ENCODE data around the gene LIX1L. TPM values are rescaled to one million over a fixed set of nuclear protein-coding genes. Genes with fewer than 3 reads are reported as not detected.

LIX1L gene
- total RNA-seq, 2 experiments from 2014 or later = 11.6 to 26.3 TPM

DNA sequence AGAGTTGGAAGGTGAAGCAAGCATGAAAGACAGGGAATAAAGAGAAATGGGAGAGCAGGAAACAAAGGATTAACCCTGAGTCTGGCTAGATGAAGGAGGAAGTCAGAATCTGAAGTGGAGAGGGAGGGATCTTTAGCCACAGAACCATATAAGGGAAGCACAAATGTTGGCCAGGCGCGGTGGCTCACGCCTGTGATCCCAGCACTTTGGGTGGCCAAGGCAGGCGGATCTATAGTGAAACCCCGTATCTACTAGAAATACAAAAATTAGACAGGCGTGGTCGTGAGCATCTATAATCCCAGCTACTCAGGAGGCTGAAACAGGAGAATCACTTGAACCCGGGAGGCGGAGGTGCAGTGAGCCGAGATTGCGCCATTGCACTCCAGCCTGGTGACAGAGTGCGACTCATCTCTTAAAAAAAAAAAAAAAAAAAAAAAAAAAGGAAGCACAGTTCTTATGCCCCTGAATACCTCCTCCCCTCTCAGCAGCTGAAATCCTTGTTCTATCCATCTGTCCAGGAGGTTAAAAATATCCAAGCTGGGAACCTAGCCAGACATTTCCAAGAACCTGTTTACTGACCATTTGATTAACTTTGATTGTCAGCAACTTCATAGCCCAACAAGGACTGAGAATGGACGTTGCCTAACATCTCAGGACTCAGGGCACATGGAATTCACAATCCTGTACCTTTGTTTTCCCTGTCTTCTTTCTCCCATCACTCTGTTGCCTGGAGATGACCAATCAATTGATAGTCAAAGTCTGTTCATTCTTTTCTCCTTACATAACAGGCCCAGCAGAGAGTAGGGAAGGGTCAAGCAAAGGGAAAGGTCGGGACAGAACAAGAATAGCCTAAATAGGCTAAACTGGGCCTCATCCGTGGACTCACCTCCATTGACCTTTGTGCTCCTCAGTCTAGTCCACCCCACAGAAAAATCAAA lies 28.0 kb upstream of the LIX1L start:
- no peaks in the 10 kb centered on the region for H3K79me2 ChIP-seq (ENCODE audit: insufficient read depth, low read depth, low read length)
- H2AFZ ChIP-seq (ENCODE audit: low read length) = peak overlapping the region; percentile 79
- no peak overlapping the region for H3K4me3 ChIP-seq (ENCODE audit: low read depth, low read length, poor library complexity, severe bottlenecking)
- POLR2A ChIA-PET = interaction anchor here (0.6 to 2.3 kb wide), 3 partner anchors 11 to 39 kb away, joined by 3 to 11 read pairs (median 5); partner anchors contain the start of gene TXNIP
- peaks cover 60% of the 10 kb centered on the region for H3K4me1 ChIP-seq (ENCODE audit: insufficient read depth, low read length, poor library complexity, severe bottlenecking)
- no TSS peak for BruUV-seq (replicated peaks)
- peak overlapping the region; percentile 23; the same call in 1 of the 2 replicates for H3K4me2 ChIP-seq (ENCODE audit: low read length)
- no peak overlapping the region for H3K27ac ChIP-seq (ENCODE audit: low read depth, low read length, poor library complexity, severe bottlenecking)
- CTCF ChIA-PET (ENCODE audit: unreplicated experiment) = no interaction called here
- no peak for DNase-seq (ENCODE audit: low spot score)
- no peaks in the 10 kb centered on the region for H3K36me3 ChIP-seq (ENCODE audit: insufficient read depth, low read length)
- TF ChIP-seq, protein P1, sequence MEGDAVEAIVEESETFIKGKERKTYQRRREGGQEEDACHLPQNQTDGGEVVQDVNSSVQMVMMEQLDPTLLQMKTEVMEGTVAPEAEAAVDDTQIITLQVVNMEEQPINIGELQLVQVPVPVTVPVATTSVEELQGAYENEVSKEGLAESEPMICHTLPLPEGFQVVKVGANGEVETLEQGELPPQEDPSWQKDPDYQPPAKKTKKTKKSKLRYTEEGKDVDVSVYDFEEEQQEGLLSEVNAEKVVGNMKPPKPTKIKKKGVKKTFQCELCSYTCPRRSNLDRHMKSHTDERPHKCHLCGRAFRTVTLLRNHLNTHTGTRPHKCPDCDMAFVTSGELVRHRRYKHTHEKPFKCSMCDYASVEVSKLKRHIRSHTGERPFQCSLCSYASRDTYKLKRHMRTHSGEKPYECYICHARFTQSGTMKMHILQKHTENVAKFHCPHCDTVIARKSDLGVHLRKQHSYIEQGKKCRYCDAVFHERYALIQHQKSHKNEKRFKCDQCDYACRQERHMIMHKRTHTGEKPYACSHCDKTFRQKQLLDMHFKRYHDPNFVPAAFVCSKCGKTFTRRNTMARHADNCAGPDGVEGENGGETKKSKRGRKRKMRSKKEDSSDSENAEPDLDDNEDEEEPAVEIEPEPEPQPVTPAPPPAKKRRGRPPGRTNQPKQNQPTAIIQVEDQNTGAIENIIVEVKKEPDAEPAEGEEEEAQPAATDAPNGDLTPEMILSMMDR (conservative IDR thresholded peaks at IDR 0.05; ENCODE audit: low read length) = no peak
- no peak for TF ChIP-seq EZH2phosphoT487 (IDR thresholded peaks at IDR 0.05; ENCODE audit: borderline replicate concordance, low read depth, low read length)
- no peaks in the 10 kb centered on the region for H3K9me3 ChIP-seq (ENCODE audit: low read length)
- intact Hi-C loops (cut with micrococcal nuclease; ENCODE audit: unreplicated experiment) = no loop called here
- no peaks in the 10 kb centered on the region for H4K20me1 ChIP-seq (ENCODE audit: insufficient read depth, low read length)
- H3K9me2 ChIP-seq (ENCODE audit: insufficient read depth, low read length) = no peaks in the 10 kb centered on the region

DNA sequence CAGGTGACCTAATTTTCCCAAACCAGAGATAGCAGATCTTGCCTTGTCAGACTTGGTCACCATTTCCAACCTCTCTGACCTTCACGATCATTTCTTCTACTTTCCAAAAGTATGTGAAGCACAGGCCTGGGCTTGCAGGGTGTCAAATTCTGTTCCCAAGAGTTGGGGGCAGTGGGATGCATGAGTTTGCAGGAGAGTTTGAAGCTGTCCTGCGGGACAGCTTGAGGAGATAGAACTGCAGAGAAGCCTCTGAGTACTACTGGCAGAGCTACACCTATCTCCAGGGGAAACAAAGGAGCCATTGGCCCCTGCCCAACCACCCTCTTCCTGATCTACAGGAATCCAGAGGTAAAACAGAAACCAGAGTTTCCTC lies 27.3 kb upstream of the LIX1L start:
- Histone ChIP-seq H3K4me2 (ENCODE audit: low read length) (peak overlapping the region; percentile 23; the same call in 1 of the 2 replicates), H3K36me3 (ENCODE audit: insufficient read depth, low read length) (no peaks in the 10 kb centered on the region), H3K9me3 (ENCODE audit: low read length) (no peaks in the 10 kb centered on the region), H3K27ac (ENCODE audit: low read depth, low read length, poor library complexity, severe bottlenecking) (peak overlapping the region; percentile 24), H3K9me2 (ENCODE audit: insufficient read depth, low read length) (no peaks in the 10 kb centered on the region), H4K20me1 (ENCODE audit: insufficient read depth, low read length) (no peaks in the 10 kb centered on the region), H2AFZ (ENCODE audit: low read length) (peak overlapping the region; percentile 79), H3K4me1 (ENCODE audit: insufficient read depth, low read length, poor library complexity, severe bottlenecking) (peaks cover 67% of the 10 kb centered on the region), H3K79me2 (ENCODE audit: insufficient read depth, low read depth, low read length) (no peaks in the 10 kb centered on the region), H3K4me3 (ENCODE audit: low read depth, low read length, poor library complexity, severe bottlenecking) (no peak overlapping the region)
- DNase-seq (ENCODE audit: low spot score) = no peak
- BruUV-seq (replicated peaks) = no TSS peak
- TF ChIP-seq, protein P1 (conservative IDR thresholded peaks at IDR 0.05; ENCODE audit: low read length) = no peak
- intact Hi-C loops (cut with micrococcal nuclease; ENCODE audit: unreplicated experiment) = no loop called here
- ChIA-PET CTCF (ENCODE audit: unreplicated experiment) (no interaction called here), POLR2A (interaction anchor here (0.9 to 2.3 kb wide), 2 partner anchors 11 to 20 kb away, joined by 3 to 11 read pairs; partner anchors contain the start of genes POLR3GL and TXNIP)

Measured in OCI-LY7 (cell line).